Activated CD8-positive, alpha-beta memory T cell treated with anti-CD3 and anti-CD28 coated beads for 36 hours (primary cell): ENCODE data around the gene PCCA. TPM values are rescaled to one million over a fixed set of nuclear protein-coding genes. Genes with fewer than 3 reads are reported as not detected.
"Not testable (repeated sequence)": the region's sequence is repeated elsewhere in the genome, so short reads cannot be mapped to it uniquely, and the experiment has no call there.

Source experiments
- CTCF ChIA-PET: fragments of 350-600 bp; sonication (Branson Sonifier 250); formaldehyde crosslinking; loops from one replicate; lab custom pipeline; 2021; ENCODE audit warnings: antibody characterized with exemption; lab: Charles Lee
- POLR2A ChIA-PET: fragments of 350-600 bp; sonication (Branson Sonifier 250); formaldehyde crosslinking; loops from one replicate; lab custom pipeline; 2021; ENCODE audit warnings: antibody characterized with exemption; lab: Charles Lee
- total RNA-seq, 2 experiments: library from RNA; stranded (reverse); gene quantifications; one replicate each; pipeline ENCODE4 v1.2.3, GENCODE V29; 2021

The PCCA gene
- total RNA-seq, 2 experiments from 2014 or later: 7.7 to 9.3 TPM

GRCh38 chr13:100561599-100562204 is 472.8 kb downstream of the PCCA start:
- ChIA-PET POLR2A (interaction anchor here (0.7 kb wide), 1 partner anchor 169 kb away, joined by 3 read pairs; no protein-coding TSS in a partner anchor), CTCF (no interaction called here)

- ChIA-PET CTCF (no interaction called here), POLR2A (no interaction called here)
These were observed 474.9 kb downstream of the PCCA start for GRCh38 chr13:100563779-100564178.

GRCh38 chr13:100564444-100565223 is 475.7 kb downstream of the PCCA start:
- ChIA-PET CTCF (no interaction called here), POLR2A (interaction anchor here (0.6 kb wide), 1 partner anchor 11 kb away, joined by 5 read pairs; no protein-coding TSS in a partner anchor)

GRCh38 chr13:100565286-100565685 is 476.4 kb downstream of the PCCA start:
- ChIA-PET CTCF (no interaction called here), POLR2A (interaction anchor here (0.6 kb wide), 2 partner anchors 12 to 34 kb away, joined by 5 to 7 read pairs; no protein-coding TSS in a partner anchor)

- ChIA-PET POLR2A (no interaction called here), CTCF (no interaction called here)
These were observed 477.6 kb downstream of the PCCA start for GRCh38 chr13:100566543-100566942.

GRCh38 chr13:100573121-100573520 is 484.2 kb downstream of the PCCA start:
- ChIA-PET CTCF (interaction anchor here (0.6 to 2.6 kb wide), 8 partner anchors 13 to 554 kb away, joined by 3 to 14 read pairs (median 4); partner anchors contain the start of gene TMTC4), POLR2A (no interaction called here)

- POLR2A ChIA-PET, CTCF ChIA-PET: not testable (repeated sequence)
These were observed 488.3 kb downstream of the PCCA start for GRCh38 chr13:100577239-100577638.

Other genes with a start within 250 kb of the PCCA start
- gene ZIC5, start 117.3 kb upstream of the PCCA start, total RNA-seq: not detected
- not detected for gene ZIC2, start 107.3 kb upstream of the PCCA start, total RNA-seq